OCI-LY7 (cell line): ENCODE results near the gene COL13A1.

Source experiments
- CTCF ChIP-seq: fragments of 200-600 bp; sonication (generic); conservative IDR thresholded peaks from 2 replicates; pipeline ENCODE4 v1.5.1; 2014; ENCODE audit warnings: mild to moderate bottlenecking, antibody characterized with exemption, low read length, moderate library complexity, mixed read lengths
- EZH2phosphoT487 ChIP-seq: fragments of 200-600 bp; sonication (generic); IDR thresholded peaks from 2 replicates; pipeline ENCODE4 v1.6.1; 2018; ENCODE audit warnings: low read depth, borderline replicate concordance, mild to moderate bottlenecking, mixed run types, antibody characterized with exemption, low read length, moderate library complexity, mixed read lengths

GRCh38 chr10:69897999-69898398 is 96.3 kb downstream of the COL13A1 start:
- no peak for TF ChIP-seq CTCF
- no peak for TF ChIP-seq EZH2phosphoT487
